Measurements from ENCODE around the gene PLEKHA3.

- no peak for TF ChIP-seq CTCF (optimal IDR thresholded peaks at IDR 0.05 in 1 of 3, IDR thresholded peaks at IDR 0.05 in 1 of 3, conservative IDR thresholded peaks at IDR 0.05 in 1 of 3; ENCODE audit: extremely low read depth in 1 of 3, insufficient read depth in 2 of 3, low read length in 3 of 3)
- no peak for TF ChIP-seq EZH2 (IDR thresholded peaks at IDR 0.05; ENCODE audit: low read length)
Measured at GRCh38 chr2:178455947-178456346, 24.3 kb upstream of the PLEKHA3 start.

Data from keratinocyte (primary cell).